Activated T-cell treated with anti-CD3 and anti-CD28 coated beads, Interleukin-2, amount 50 U/mL, for 48 hours (primary cell): ENCODE results near the gene ATP2C1.

Experiments
- DNase-seq, 2 experiments: peaks; one replicate each; pipeline ENCODE4 v3.0.0-alpha.2; 2020

ATP2C1 gene

DNA sequence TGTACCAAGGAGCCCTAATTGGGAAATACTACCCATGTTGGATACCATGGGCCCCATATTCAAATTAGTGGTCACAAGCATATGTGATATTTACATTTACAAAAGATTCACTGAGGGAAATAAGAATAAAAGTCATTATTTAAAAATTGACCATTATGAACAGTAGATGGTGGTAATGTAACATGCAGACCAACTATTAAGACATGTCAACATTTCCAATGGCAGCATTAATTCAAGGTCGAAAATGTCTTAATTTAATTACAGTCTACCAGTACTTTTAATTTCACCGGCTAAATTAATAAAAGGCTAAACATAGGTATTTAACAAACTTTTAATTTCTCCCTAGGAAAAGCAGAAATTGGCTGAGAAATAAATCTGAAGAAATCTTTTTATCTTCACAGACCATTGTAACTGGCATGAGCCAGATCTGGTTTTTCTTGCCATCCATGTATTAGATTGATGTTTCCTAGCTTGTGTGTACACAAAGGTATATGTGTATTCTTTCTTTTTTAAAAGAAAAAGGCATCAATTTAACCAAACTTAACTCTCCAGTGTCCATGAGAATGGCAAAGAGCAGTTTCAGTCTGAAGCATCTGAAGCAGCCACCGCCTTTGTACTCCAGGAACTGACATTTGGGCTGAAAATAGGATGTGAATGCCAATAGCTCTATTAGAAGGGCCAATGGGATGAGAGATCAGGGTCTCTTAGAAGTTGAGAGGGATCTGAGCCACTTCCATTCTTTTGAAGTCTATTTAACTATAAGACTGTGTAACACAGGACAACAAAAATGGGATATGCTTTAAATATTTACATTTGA lies 159.4 kb downstream of the ATP2C1 start:
- no peak for DNase-seq
